ENCODE measurements around the gene MAGOH. TPM values are rescaled to one million over a fixed set of nuclear protein-coding genes. Genes with fewer than 3 reads are reported as not detected.

The MAGOH gene
- total RNA-seq, 2 experiments from 2014 or later: 90.9 to 91.4 TPM

GRCh38 chr1:53265581-53265980, 27.3 kb upstream of the MAGOH start:
- POLR2A ChIA-PET: no interaction called here
- no peak overlapping the region for H3K4me3 Mint-ChIP-seq
- intact Hi-C loops (cut with micrococcal nuclease): no loop called here
- no peaks in the 10 kb centered on the region for H3K9me3 Mint-ChIP-seq
- H3K27me3 Mint-ChIP-seq: no peaks in the 10 kb centered on the region
- TF ChIP-seq CTCF (IDR thresholded peaks at IDR 0.05): no peak
- no peaks in the 10 kb centered on the region for H3K4me1 Mint-ChIP-seq (ENCODE audit: low read depth)
- CTCF ChIA-PET: no interaction called here
- peaks cover 55% of the 10 kb centered on the region for H3K36me3 Mint-ChIP-seq (ENCODE audit: low read depth)
- ATAC-seq (no peak), DNase-seq (no peak)
- no peak overlapping the region for H3K27ac Mint-ChIP-seq

GRCh38 chr1:53264048-53264447, 25.7 kb upstream of the MAGOH start:
- TF ChIP-seq CTCF (IDR thresholded peaks at IDR 0.05): no peak
- Mint-ChIP-seq H3K4me1 (ENCODE audit: low read depth) (no peaks in the 10 kb centered on the region), H3K27ac (no peak overlapping the region), H3K27me3 (no peaks in the 10 kb centered on the region), H3K36me3 (ENCODE audit: low read depth) (peaks cover 57% of the 10 kb centered on the region), H3K4me3 (no peak overlapping the region), H3K9me3 (no peaks in the 10 kb centered on the region)
- POLR2A ChIA-PET: no interaction called here
- ATAC-seq (no peak), DNase-seq (no peak)
- CTCF ChIA-PET: no interaction called here
- intact Hi-C loops (cut with micrococcal nuclease): no loop called here

- CTCF ChIA-PET: interaction anchor here (1.1 kb wide), 1 partner anchor 131 kb away, joined by 4 read pairs; no protein-coding TSS in a partner anchor
- H3K36me3 Mint-ChIP-seq (ENCODE audit: low read depth): peaks cover 62% of the 10 kb centered on the region
- H3K27ac Mint-ChIP-seq: no peak overlapping the region
- no peak for TF ChIP-seq CTCF (IDR thresholded peaks at IDR 0.05)
- no peaks in the 10 kb centered on the region for H3K27me3 Mint-ChIP-seq
- H3K9me3 Mint-ChIP-seq: no peaks in the 10 kb centered on the region
- no peak for DNase-seq
- POLR2A ChIA-PET: no interaction called here
- intact Hi-C loops (cut with micrococcal nuclease): no loop called here
- ATAC-seq: no peak
- H3K4me3 Mint-ChIP-seq: no peak overlapping the region
- H3K4me1 Mint-ChIP-seq (ENCODE audit: low read depth): no peaks in the 10 kb centered on the region
Observed at GRCh38 chr1:53262000-53262399, 23.7 kb upstream of the MAGOH start.

- TF ChIP-seq CTCF (IDR thresholded peaks at IDR 0.05): no peak
- DNase-seq (no peak), ATAC-seq (no peak)
- intact Hi-C loops (cut with micrococcal nuclease): no loop called here
- Mint-ChIP-seq H3K36me3 (ENCODE audit: low read depth) (peaks cover 63% of the 10 kb centered on the region), H3K4me3 (no peak overlapping the region), H3K27me3 (no peaks in the 10 kb centered on the region), H3K4me1 (ENCODE audit: low read depth) (no peaks in the 10 kb centered on the region), H3K9me3 (no peaks in the 10 kb centered on the region), H3K27ac (no peak overlapping the region)
- POLR2A ChIA-PET: no interaction called here
- CTCF ChIA-PET: no interaction called here
Observed at GRCh38 chr1:53260631-53261247, 22.4 kb upstream of the MAGOH start.

- Mint-ChIP-seq H3K4me1 (ENCODE audit: low read depth) (no peaks in the 10 kb centered on the region), H3K27me3 (no peaks in the 10 kb centered on the region), H3K36me3 (ENCODE audit: low read depth) (peaks cover 61% of the 10 kb centered on the region), H3K9me3 (no peaks in the 10 kb centered on the region), H3K27ac (no peak overlapping the region), H3K4me3 (no peak overlapping the region)
- CTCF ChIA-PET: interaction anchor here (0.8 kb wide), 1 partner anchor 18 kb away, joined by 3 read pairs; no protein-coding TSS in a partner anchor
- POLR2A ChIA-PET: no interaction called here
- ATAC-seq (no peak), DNase-seq (no peak)
- intact Hi-C loops (cut with micrococcal nuclease): no loop called here
- no peak for TF ChIP-seq CTCF (IDR thresholded peaks at IDR 0.05)
Observed at GRCh38 chr1:53259932-53260331, 21.6 kb upstream of the MAGOH start.
